Trophoblast cell (in vitro differentiated cells and primary cell): ENCODE results near the gene GLI2.

Experiments used
- DNase-seq, 2 donors: peaks; one replicate each; pipeline ENCODE4 v3.0.0-alpha.2; 2016
- H2AFZ ChIP-seq: 2 replicates; pipeline ENCODE4 v1.6.1; 2013; ENCODE audit warnings: low read length, moderate library complexity, mild to moderate bottlenecking; ENCODE audit not compliant: insufficient read depth, poor library complexity
- H2AK5ac ChIP-seq: 2 replicates; pipeline ENCODE4 v1.6.1; 2013; ENCODE audit warnings: mild to moderate bottlenecking, low read length
- H2BK120ac ChIP-seq: 2 replicates; pipeline ENCODE4 v1.6.1; 2013; ENCODE audit warnings: low read length, mild to moderate bottlenecking, moderate library complexity; ENCODE audit not compliant: insufficient read depth, poor library complexity
- H2BK12ac ChIP-seq: 2 replicates; pipeline ENCODE4 v1.6.1; 2013; ENCODE audit warnings: mild to moderate bottlenecking, low read length, moderate library complexity
- H2BK5ac ChIP-seq: 2 replicates; pipeline ENCODE4 v1.6.1; 2013; ENCODE audit warnings: low read length, low read depth, moderate library complexity, mild to moderate bottlenecking; ENCODE audit not compliant: poor library complexity
- H3K14ac ChIP-seq: 2 replicates; pipeline ENCODE4 v1.6.1; 2013; ENCODE audit warnings: mild to moderate bottlenecking, low read length
- H3K18ac ChIP-seq: 2 replicates; pipeline ENCODE4 v1.6.1; 2013; ENCODE audit warnings: mild to moderate bottlenecking, low read length
- H3K23ac ChIP-seq: 2 replicates; pipeline ENCODE4 v1.6.1; 2013; ENCODE audit warnings: low read length
- H3K27ac ChIP-seq: 2 replicates; pipeline ENCODE4 v1.5.1; 2013; ENCODE audit warnings: low read depth, mild to moderate bottlenecking, inconsistent platforms, low read length, moderate library complexity
- H3K27me3 ChIP-seq: 2 replicates; pipeline ENCODE4 v1.6.1; 2013; ENCODE audit warnings: inconsistent platforms, mild to moderate bottlenecking, low read length, moderate library complexity; ENCODE audit not compliant: insufficient read depth
- H3K36me3 ChIP-seq, 2 experiments: 1 replicate in 1 of 2; 2 replicates in 1 of 2; pipeline ENCODE4 v1.6.1; 2013; ENCODE audit warnings: low read length in 2 of 2, mild to moderate bottlenecking in 2 of 2, moderate library complexity in 1 of 2; ENCODE audit not compliant: insufficient read depth in 2 of 2, control insufficient read depth in 1 of 2
- H3K4ac ChIP-seq: 2 replicates; pipeline ENCODE4 v1.6.1; 2013; ENCODE audit warnings: low read depth, mild to moderate bottlenecking, low read length, moderate library complexity
- H3K4me1 ChIP-seq, 2 experiments: 1 replicate in 1 of 2; 2 replicates in 1 of 2; pipeline ENCODE4 v1.6.1; 2013; ENCODE audit warnings: low read length in 2 of 2, mild to moderate bottlenecking in 2 of 2, moderate library complexity in 1 of 2; ENCODE audit not compliant: insufficient read depth in 2 of 2, control insufficient read depth in 1 of 2
- H3K4me2 ChIP-seq: 2 replicates; pipeline ENCODE4 v1.6.1; 2013; ENCODE audit warnings: inconsistent platforms, mild to moderate bottlenecking, low read length, moderate library complexity
- H3K4me3 ChIP-seq: 2 replicates; pipeline ENCODE4 v1.5.1; 2013; ENCODE audit warnings: mild to moderate bottlenecking, low read depth, low read length, inconsistent platforms
- H3K79me1 ChIP-seq: one replicate; pipeline ENCODE4 v1.6.1; 2013; ENCODE audit warnings: low read length
- H3K79me2 ChIP-seq: 2 replicates; pipeline ENCODE4 v1.6.1; 2013; ENCODE audit warnings: low read length, mild to moderate bottlenecking; ENCODE audit not compliant: control insufficient read depth, insufficient read depth, poor library complexity
- H3K9ac ChIP-seq: 2 replicates; pipeline ENCODE4 v1.6.1; 2013; ENCODE audit warnings: mild to moderate bottlenecking, low read length
- H3K9me3 ChIP-seq: 2 replicates; pipeline ENCODE4 v1.6.1; 2013; ENCODE audit warnings: low read depth, mild to moderate bottlenecking, control low read depth, inconsistent platforms, low read length; ENCODE audit not compliant: insufficient read depth
- H4K12ac ChIP-seq: 2 replicates; pipeline ENCODE4 v1.6.1; 2013; ENCODE audit warnings: low read depth, mild to moderate bottlenecking, low read length, moderate library complexity
- H4K8ac ChIP-seq: 2 replicates; pipeline ENCODE4 v1.6.1; 2013; ENCODE audit warnings: low read depth, mild to moderate bottlenecking, low read length, moderate library complexity
- H4K91ac ChIP-seq: one replicate; pipeline ENCODE4 v1.6.1; 2013; ENCODE audit warnings: low read depth, mild to moderate bottlenecking, low read length, moderate library complexity
- WGBS: extraction: QIAGEN DNeasy Blood & Tissue Kit; methylation state at CpG from one replicate; pipeline ENCODE4 v1.1.7; 2013; ENCODE audit warnings: missing lambda C conversion rate; ENCODE audit not compliant: insufficient read length, insufficient coverage; ENCODE audit errors: extremely low coverage; 5-methylcytosine and 5-hydroxymethylcytosine counted together

The GLI2 gene

GRCh38 chr2:120701096-120701495, 34.6 kb upstream of the GLI2 start:
- no peak overlapping the region for H3K4ac ChIP-seq
- peaks cover 3% of the 10 kb centered on the region for H3K9me3 ChIP-seq
- H3K18ac ChIP-seq, result no peak overlapping the region
- H4K91ac ChIP-seq, result no peak overlapping the region
- H3K9ac ChIP-seq, result no peak overlapping the region
- H2AFZ ChIP-seq, result no peak overlapping the region
- no CpG with 5 or more reads among the region's 7 CpGs for WGBS
- H3K4me3 ChIP-seq, result no peak overlapping the region
- H3K27me3 ChIP-seq, result no peaks in the 10 kb centered on the region
- H3K79me2 ChIP-seq, result no peaks in the 10 kb centered on the region
- no peak overlapping the region for H4K12ac ChIP-seq
- no peaks in the 10 kb centered on the region for H3K79me1 ChIP-seq
- H3K27ac ChIP-seq, result no peak overlapping the region
- H2BK120ac ChIP-seq, result no peak overlapping the region
- no peak overlapping the region for H3K4me2 ChIP-seq
- no peak overlapping the region for H2BK5ac ChIP-seq
- no peak overlapping the region for H2AK5ac ChIP-seq
- no peak for DNase-seq
- no peaks in the 10 kb centered on the region for H3K36me3 ChIP-seq
- no peak overlapping the region for H3K14ac ChIP-seq
- no peak overlapping the region for H3K23ac ChIP-seq
- H2BK12ac ChIP-seq, result no peak overlapping the region
- H3K4me1 ChIP-seq, result no peaks in the 10 kb centered on the region
- no peak overlapping the region for H4K8ac ChIP-seq

DNA sequence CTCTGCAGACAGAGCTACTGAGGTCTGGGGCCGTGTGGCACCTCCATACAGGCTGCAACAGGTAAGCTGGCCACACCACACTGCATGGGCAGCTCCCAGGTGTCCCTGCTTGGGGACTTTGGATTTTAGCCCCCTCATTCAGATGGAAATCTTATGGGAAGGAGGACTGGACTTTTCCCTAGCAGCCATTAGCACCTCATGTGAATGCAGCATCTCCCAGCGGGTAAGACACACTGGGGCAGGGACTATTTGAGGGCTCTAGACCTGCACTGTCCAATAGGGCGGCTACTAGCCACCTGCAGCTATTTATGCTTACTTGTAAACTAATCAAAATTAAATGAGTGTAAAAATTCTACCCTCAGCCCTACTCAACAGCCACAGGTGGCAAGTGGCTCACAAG, 34.2 kb upstream of the GLI2 start:
- H4K91ac ChIP-seq, result no peak overlapping the region
- H3K18ac ChIP-seq, result no peak overlapping the region
- H3K79me1 ChIP-seq, result no peaks in the 10 kb centered on the region
- no peak overlapping the region for H3K4ac ChIP-seq
- no peak overlapping the region for H3K14ac ChIP-seq
- H3K36me3 ChIP-seq, result no peaks in the 10 kb centered on the region
- no peak overlapping the region for H3K4me2 ChIP-seq
- no peak overlapping the region for H2BK12ac ChIP-seq
- H2BK120ac ChIP-seq, result no peak overlapping the region
- no peak overlapping the region for H3K23ac ChIP-seq
- H2AK5ac ChIP-seq, result no peak overlapping the region
- DNase-seq, result no peak
- no peak overlapping the region for H2BK5ac ChIP-seq
- no CpG with 5 or more reads among the region's 3 CpGs for WGBS
- no peak overlapping the region for H3K4me3 ChIP-seq
- no peak overlapping the region for H4K8ac ChIP-seq
- no peak overlapping the region for H4K12ac ChIP-seq
- no peaks in the 10 kb centered on the region for H3K79me2 ChIP-seq
- peaks cover 3% of the 10 kb centered on the region for H3K9me3 ChIP-seq
- H3K27ac ChIP-seq, result no peak overlapping the region
- H3K27me3 ChIP-seq, result no peaks in the 10 kb centered on the region
- no peak overlapping the region for H3K9ac ChIP-seq
- H3K4me1 ChIP-seq, result no peaks in the 10 kb centered on the region
- no peak overlapping the region for H2AFZ ChIP-seq

DNA sequence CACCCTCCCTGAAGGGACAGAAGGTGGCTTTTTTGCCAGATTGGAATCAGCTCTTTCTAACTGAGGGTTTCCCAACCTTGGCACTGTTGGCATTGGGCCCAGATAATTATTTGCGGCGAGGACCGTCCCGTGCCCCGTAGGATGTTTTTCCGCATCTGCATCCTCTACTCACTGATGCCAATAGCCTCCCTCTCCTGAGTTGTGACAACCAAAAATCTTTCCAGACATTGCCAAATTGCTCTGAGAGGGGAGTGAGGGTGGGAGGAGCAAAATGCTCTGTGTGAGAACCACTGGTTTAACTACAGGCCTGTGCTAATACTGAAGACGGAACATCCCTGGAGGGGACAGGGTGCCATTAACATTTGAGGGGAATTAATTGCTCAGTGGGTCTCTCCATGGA, 33.6 kb upstream of the GLI2 start:
- no peaks in the 10 kb centered on the region for H3K79me2 ChIP-seq
- no peak overlapping the region for H4K12ac ChIP-seq
- H3K4me1 ChIP-seq, result no peaks in the 10 kb centered on the region
- no peaks in the 10 kb centered on the region for H3K79me1 ChIP-seq
- no peak overlapping the region for H4K8ac ChIP-seq
- H4K91ac ChIP-seq, result no peak overlapping the region
- no peak overlapping the region for H3K9ac ChIP-seq
- no CpG with 5 or more reads among the region's 7 CpGs for WGBS
- H2BK5ac ChIP-seq, result no peak overlapping the region
- H3K4me3 ChIP-seq, result no peak overlapping the region
- no peak overlapping the region for H3K4ac ChIP-seq
- H3K4me2 ChIP-seq, result no peak overlapping the region
- no peaks in the 10 kb centered on the region for H3K36me3 ChIP-seq
- no peak overlapping the region for H3K23ac ChIP-seq
- H3K18ac ChIP-seq, result no peak overlapping the region
- no peak for DNase-seq
- no peak overlapping the region for H2BK12ac ChIP-seq
- H3K27me3 ChIP-seq, result no peaks in the 10 kb centered on the region
- H3K27ac ChIP-seq, result no peak overlapping the region
- no peak overlapping the region for H2BK120ac ChIP-seq
- no peak overlapping the region for H3K14ac ChIP-seq
- no peak overlapping the region for H2AFZ ChIP-seq
- H3K9me3 ChIP-seq, result peaks cover 3% of the 10 kb centered on the region
- H2AK5ac ChIP-seq, result no peak overlapping the region

GRCh38 chr2:120702801-120703200, 32.9 kb upstream of the GLI2 start:
- Histone ChIP-seq H3K9ac (no peak overlapping the region), H3K18ac (no peak overlapping the region), H2AK5ac (no peak overlapping the region), H3K23ac (no peak overlapping the region), H3K4me1 (no peaks in the 10 kb centered on the region), H3K4me2 (no peak overlapping the region), H3K27me3 (no peaks in the 10 kb centered on the region), H3K4ac (no peak overlapping the region), H3K36me3 (no peaks in the 10 kb centered on the region), H2BK12ac (no peak overlapping the region), H3K9me3 (peaks cover 3% of the 10 kb centered on the region), H3K4me3 (no peak overlapping the region), H2AFZ (no peak overlapping the region), H2BK120ac (no peak overlapping the region), H3K79me2 (no peaks in the 10 kb centered on the region), H4K8ac (no peak overlapping the region), H3K27ac (no peak overlapping the region), H4K91ac (no peak overlapping the region), H2BK5ac (no peak overlapping the region), H3K14ac (no peak overlapping the region), H4K12ac (no peak overlapping the region), H3K79me1 (no peaks in the 10 kb centered on the region)
- no peak for DNase-seq
- WGBS, result no CpG with 5 or more reads among the region's 13 CpGs
